T-helper 22 cell (primary cell): ENCODE data around the gene CNTNAP2.
"Not testable (repeated sequence)": the region's sequence is repeated elsewhere in the genome, so short reads cannot be mapped to it uniquely, and the experiment has no call there.

Source experiments
- DNase-seq: peaks from one replicate; pipeline ENCODE4 v3.0.0-alpha.2; 2020; ENCODE audit warnings: low read depth

Gene CNTNAP2

DNA sequence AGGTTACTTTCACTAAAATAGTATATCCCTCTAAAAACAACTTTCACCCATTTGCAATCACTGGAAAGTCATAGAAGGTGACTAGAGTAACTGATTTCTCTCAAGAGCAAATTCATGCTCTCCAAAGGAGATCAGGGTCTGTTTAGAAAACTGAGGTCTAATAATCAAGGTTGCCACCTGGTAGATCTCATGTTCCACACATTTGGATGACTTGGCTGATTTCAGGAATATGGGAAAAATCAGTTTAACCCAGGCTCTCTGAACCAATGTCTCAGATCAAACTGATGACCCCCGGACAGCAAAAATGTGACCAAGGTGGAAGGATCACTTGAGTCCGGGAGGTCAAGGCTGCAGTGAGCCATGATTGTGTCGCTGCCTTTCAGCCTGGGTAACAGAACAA, 1911.6 kb downstream of the CNTNAP2 start:
- no peak for DNase-seq

DNA sequence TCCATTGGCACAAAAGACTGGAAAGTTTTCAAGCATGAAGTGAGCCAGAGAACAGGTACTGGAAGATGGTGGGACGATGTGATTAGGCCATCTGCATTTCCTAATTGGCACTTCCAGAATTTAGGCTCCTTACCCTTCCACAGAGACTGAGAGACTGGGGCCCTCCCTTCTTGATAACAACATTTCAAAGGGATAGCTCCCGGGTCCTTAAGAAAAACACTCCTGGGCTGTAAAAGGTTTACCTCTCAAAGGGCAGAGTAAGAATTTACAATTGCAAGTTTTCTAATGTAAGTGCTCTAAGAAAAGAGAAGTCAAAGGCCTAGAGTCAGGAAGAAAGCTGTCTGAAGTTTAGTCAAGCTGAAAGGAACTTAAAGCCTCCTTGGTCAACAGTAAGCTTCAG, 1914.4 kb downstream of the CNTNAP2 start:
- no peak for DNase-seq

DNA sequence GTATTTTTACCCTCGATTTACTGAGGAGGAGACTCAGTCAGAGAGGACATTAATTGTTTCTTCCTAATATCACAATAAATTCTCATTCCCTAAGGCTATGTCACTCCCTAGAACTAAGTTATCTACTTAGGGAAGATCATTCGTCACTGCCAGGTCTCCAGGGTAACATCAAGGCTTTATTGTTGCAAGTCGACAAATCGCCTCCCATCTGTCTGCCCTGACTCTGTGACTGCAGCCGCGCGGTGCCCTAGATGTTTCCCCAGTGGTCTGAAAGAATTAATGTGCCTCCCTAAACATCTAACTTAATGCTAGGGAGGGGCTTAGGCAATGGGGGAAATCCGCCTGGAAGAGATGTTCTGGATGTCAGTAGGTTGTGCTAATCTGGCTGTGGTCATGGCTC, 1915.2 kb downstream of the CNTNAP2 start:
- DNase-seq = no peak

- DNase-seq = no peak
Observed at GRCh38 chr7:148035950-148036349, 1919.3 kb downstream of the CNTNAP2 start.

GRCh38 chr7:148037044-148037443, 1920.4 kb downstream of the CNTNAP2 start:
- DNase-seq = no peak

- DNase-seq = no peak
Observed at GRCh38 chr7:148041156-148041555, 1924.6 kb downstream of the CNTNAP2 start.

GRCh38 chr7:148042935-148043631, 1926.5 kb downstream of the CNTNAP2 start:
- DNase-seq = no peak

GRCh38 chr7:148044173-148044572, 1927.6 kb downstream of the CNTNAP2 start:
- DNase-seq = no peak

DNA sequence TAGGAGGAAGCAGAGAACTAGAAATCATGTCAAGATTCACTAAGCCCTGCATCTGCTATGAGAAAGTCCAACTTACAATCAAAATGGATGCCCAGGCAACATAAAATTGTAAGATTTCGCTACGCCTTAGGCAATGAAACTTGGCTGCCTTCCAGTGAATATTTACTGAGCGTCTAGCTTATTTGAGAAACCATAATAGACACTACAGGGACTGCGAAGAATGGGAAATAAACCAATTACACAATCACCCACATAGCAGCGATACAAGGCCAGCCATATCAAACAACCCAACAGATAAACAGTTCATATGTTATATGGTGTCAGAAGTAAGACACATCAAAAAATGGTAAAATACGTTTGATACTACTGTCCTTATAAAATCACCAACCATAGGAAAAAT, 1928.9 kb downstream of the CNTNAP2 start:
- no peak for DNase-seq

DNA sequence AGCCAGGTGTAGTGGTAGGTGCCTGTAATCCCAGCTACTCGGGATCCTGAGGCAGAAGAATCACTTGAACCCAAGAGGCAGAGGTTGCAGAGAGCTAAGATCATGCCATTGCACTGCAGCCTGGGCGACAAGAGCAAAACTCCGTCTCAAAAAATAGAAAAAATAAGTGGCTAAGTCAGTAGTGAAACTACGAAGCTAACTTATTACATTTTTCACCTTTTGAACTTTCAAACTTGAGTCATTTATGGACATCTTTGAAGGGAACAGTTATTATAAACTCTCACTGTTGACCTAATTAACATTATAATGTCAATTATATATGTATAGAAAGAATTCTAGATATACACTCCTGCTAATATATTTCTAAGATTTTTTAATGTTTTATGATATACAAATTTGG, 1932.5 kb downstream of the CNTNAP2 start:
- DNase-seq = no peak

- DNase-seq = no peak
Observed at GRCh38 chr7:148050492-148051158, 1934.0 kb downstream of the CNTNAP2 start.

DNA sequence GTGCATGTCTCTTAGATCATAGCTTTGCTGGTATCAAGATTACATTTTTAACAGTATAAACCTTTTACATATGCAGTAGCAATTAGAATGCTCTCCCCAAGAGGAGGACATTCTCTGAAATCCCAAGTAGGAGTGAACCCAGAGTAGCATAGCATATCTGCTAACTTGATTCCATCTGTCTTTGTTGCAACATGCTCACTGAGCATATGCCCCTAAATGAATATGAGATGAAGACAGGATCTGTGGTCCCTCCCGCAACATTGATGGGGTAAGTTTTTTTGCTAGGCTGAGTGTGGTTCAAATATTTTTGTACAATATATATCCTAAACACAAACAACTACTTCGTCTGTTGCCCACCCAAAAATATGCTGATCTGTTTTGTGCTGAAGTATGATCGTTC, 1939.8 kb downstream of the CNTNAP2 start:
- no peak for DNase-seq

GRCh38 chr7:148058092-148058491, 1941.5 kb downstream of the CNTNAP2 start:
- DNase-seq = no peak

DNA sequence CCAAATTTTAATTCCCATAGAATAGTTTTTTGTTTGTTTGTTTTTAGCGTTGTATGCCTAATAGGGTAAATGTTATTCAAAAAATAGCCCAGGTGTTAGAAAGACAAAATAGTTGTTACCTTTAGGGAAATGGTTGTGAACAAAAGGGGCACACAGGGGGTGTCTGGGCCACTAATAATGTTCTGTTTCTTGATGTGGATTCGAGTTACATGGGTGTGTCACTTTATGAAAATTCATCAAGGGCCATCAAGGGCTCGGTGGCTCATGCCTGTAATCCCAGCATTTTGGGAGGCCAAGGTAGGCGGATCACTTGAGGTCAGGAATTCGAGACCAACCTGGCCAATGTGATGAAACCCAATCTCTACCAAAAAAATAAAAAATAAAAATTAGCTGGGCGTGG, 1942.2 kb downstream of the CNTNAP2 start:
- DNase-seq = no peak

- no peak for DNase-seq
Observed at GRCh38 chr7:148060724-148061123, 1944.1 kb downstream of the CNTNAP2 start.

GRCh38 chr7:148078111-148078510, 1961.5 kb downstream of the CNTNAP2 start:
- not testable (repeated sequence) for DNase-seq

GRCh38 chr7:148079206-148080080, 1962.8 kb downstream of the CNTNAP2 start:
- no peak for DNase-seq

DNA sequence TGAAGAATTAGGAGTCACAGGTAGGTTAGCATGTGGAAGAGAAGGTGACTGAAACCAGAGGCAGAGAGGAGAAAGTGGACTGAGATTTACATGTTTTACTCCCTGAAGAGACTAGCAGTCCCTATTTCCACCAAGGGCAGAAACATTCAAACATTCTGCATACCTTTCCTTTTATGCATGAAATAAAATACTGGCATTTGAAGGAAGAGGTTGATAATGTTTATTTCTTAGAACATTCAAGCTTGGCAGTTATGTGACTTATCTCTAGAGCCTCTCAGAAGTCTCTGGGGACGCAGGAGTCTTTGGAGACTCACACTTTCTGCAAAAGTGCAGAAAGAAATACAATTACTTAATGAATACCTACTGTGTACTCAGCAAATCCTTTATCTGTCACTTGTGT, 1966.8 kb downstream of the CNTNAP2 start:
- no peak for DNase-seq

GRCh38 chr7:148084138-148084537, 1967.5 kb downstream of the CNTNAP2 start:
- DNase-seq = no peak

DNA sequence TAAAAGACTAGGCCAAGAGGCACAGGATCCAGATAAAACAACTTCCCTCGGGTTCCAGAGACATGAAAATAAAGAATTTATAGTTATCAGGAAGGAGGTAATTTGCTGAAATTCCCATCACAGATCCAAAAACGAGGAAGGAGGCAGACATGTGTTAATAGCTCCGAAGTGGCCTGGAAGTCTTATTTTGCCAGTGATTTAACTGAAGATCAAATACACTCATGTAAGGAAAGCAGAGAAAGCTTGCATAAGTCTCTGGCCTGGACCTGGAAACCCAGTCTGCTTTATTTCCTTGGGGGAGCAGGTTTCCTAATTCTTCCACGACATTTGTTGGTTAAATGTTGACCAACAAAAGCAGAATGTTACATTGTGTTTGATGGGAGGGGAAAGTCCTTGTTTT, 1975.3 kb downstream of the CNTNAP2 start:
- no peak for DNase-seq

DNA sequence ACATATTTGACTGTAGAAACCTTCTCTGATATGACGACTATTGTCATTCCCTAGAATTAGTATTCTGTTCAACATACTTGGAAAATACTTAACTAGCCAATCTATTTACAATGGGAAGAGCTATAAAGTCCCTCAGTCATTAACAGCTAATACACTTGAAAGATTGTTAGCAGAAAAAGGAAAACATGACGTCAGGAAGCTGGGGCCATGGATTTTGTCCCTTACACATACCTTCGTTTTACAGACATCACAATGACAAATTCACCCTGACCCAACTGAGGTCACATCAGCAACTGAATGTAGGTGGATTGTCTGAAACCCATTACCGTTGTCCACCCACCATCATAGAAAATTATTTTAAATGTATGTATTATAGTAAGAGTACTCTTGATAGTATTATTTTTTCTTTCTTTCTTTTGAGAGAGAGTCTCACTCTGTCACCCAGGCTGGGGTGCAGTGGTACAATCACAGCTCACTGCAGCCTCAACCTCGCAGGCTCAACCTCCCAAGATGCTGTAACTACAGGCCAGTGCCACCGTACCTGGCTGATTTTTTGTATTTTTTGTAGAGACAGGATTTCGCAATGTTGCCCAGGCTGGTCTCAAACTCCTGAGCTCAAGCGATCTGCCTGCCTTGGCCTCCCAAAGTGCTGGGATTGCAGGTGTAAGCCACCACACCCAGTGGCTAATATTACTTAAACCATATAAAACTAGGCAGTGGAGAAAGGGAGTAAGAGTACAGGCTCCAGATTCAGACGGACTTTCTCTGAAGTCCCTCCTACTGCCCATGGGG, 1977.0 kb downstream of the CNTNAP2 start:
- DNase-seq = no peak

- no peak for DNase-seq
Observed at GRCh38 chr7:148095066-148095465, 1978.5 kb downstream of the CNTNAP2 start.
